Osteocyte (in vitro differentiated cells): Measurements from ENCODE around the gene TARBP1. TPM values are rescaled to one million over a fixed set of nuclear protein-coding genes. Genes with fewer than 3 reads are reported as not detected.

Experiments
- DNase-seq: peaks from one replicate; pipeline ENCODE4 v3.0.0; 2021; ENCODE audit warnings: mixed read lengths; ENCODE audit not compliant: unreplicated experiment; ENCODE audit errors: extremely low spot score
- H3K27ac Mint-ChIP-seq: one replicate; pipeline ENCODE4 v1.8.0; 2021; ENCODE audit warnings: mild to moderate bottlenecking, mixed read lengths; ENCODE audit not compliant: unreplicated experiment
- H3K27me3 Mint-ChIP-seq: one replicate; pipeline ENCODE4 v1.8.0; 2021; ENCODE audit warnings: mixed read lengths; ENCODE audit not compliant: unreplicated experiment
- H3K36me3 Mint-ChIP-seq: one replicate; pipeline ENCODE4 v1.8.0; 2021; ENCODE audit warnings: mixed read lengths; ENCODE audit not compliant: unreplicated experiment
- H3K4me1 Mint-ChIP-seq: one replicate; pipeline ENCODE4 v1.8.0; 2021; ENCODE audit warnings: mixed read lengths; ENCODE audit not compliant: unreplicated experiment
- H3K4me3 Mint-ChIP-seq: one replicate; pipeline ENCODE4 v1.8.0; 2021; ENCODE audit warnings: mild to moderate bottlenecking, moderate library complexity, mixed read lengths; ENCODE audit not compliant: unreplicated experiment
- H3K9me3 Mint-ChIP-seq: one replicate; pipeline ENCODE4 v1.8.0; 2021; ENCODE audit warnings: mixed read lengths; ENCODE audit not compliant: unreplicated experiment
- CTCF ChIP-seq: fragments of 200-600 bp; sonication (generic); IDR thresholded peaks from 2 replicates; pipeline ENCODE4 v1.5.0; 2021; ENCODE audit warnings: antibody characterized with exemption, mild to moderate bottlenecking, moderate library complexity
- total RNA-seq: library from RNA; stranded (reverse); gene quantifications from 2 replicates; pipeline ENCODE4 v1.2.1, GENCODE V29; 2021

TARBP1 gene
- total RNA-seq, 1 donor from 2014 or later = 19.0 TPM

GRCh38 chr1:234440348-234440747, 38.6 kb downstream of the TARBP1 start:
- Mint-ChIP-seq H3K27me3 (no peaks in the 10 kb centered on the region), H3K4me1 (no peaks in the 10 kb centered on the region), H3K27ac (no peak overlapping the region), H3K4me3 (no peak overlapping the region), H3K9me3 (peaks cover 22% of the 10 kb centered on the region), H3K36me3 (peaks cover 65% of the 10 kb centered on the region)
- DNase-seq = no peak
- TF ChIP-seq CTCF = no peak

GRCh38 chr1:234438579-234438978, 40.4 kb downstream of the TARBP1 start:
- TF ChIP-seq CTCF = no peak
- no peak overlapping the region for H3K4me3 Mint-ChIP-seq
- DNase-seq = no peak
- H3K27me3 Mint-ChIP-seq = no peaks in the 10 kb centered on the region
- peaks cover 58% of the 10 kb centered on the region for H3K36me3 Mint-ChIP-seq
- peaks cover 22% of the 10 kb centered on the region for H3K9me3 Mint-ChIP-seq
- H3K27ac Mint-ChIP-seq = no peak overlapping the region
- H3K4me1 Mint-ChIP-seq = peaks cover 2% of the 10 kb centered on the region

- H3K36me3 Mint-ChIP-seq = peaks cover 61% of the 10 kb centered on the region
- no peaks in the 10 kb centered on the region for H3K27me3 Mint-ChIP-seq
- no peak for DNase-seq
- H3K4me3 Mint-ChIP-seq = no peak overlapping the region
- H3K4me1 Mint-ChIP-seq = peaks cover 4% of the 10 kb centered on the region
- no peak overlapping the region for H3K27ac Mint-ChIP-seq
- peaks cover 22% of the 10 kb centered on the region for H3K9me3 Mint-ChIP-seq
- TF ChIP-seq CTCF = no peak
These were observed 41.4 kb downstream of the TARBP1 start for GRCh38 chr1:234437423-234438171.

- TF ChIP-seq CTCF = no peak
- peaks cover 53% of the 10 kb centered on the region for H3K36me3 Mint-ChIP-seq
- peaks cover 4% of the 10 kb centered on the region for H3K4me1 Mint-ChIP-seq
- H3K27me3 Mint-ChIP-seq = no peaks in the 10 kb centered on the region
- no peak overlapping the region for H3K4me3 Mint-ChIP-seq
- H3K27ac Mint-ChIP-seq = no peak overlapping the region
- DNase-seq = no peak
- H3K9me3 Mint-ChIP-seq = peaks cover 13% of the 10 kb centered on the region
These were observed 43.4 kb downstream of the TARBP1 start for GRCh38 chr1:234435620-234436019.

GRCh38 chr1:234434706-234435105, 44.3 kb downstream of the TARBP1 start:
- Mint-ChIP-seq H3K27ac (no peak overlapping the region), H3K36me3 (peaks cover 44% of the 10 kb centered on the region), H3K4me3 (no peak overlapping the region)

More at GRCh38 chr1:234434706-234435105, 44.3 kb downstream of the TARBP1 start:
- H3K27me3 Mint-ChIP-seq = no peaks in the 10 kb centered on the region
- DNase-seq = no peak
- peaks cover 6% of the 10 kb centered on the region for H3K9me3 Mint-ChIP-seq
- no peak for TF ChIP-seq CTCF
- peaks cover 4% of the 10 kb centered on the region for H3K4me1 Mint-ChIP-seq
